Fibroblast of the aortic adventitia (primary cell): ENCODE measurements around the gene CLIC5. TPM values are rescaled to one million over a fixed set of nuclear protein-coding genes. Genes with fewer than 3 reads are reported as not detected.

ENCODE experiments used
- DNase-seq: peaks from one replicate; pipeline ENCODE4 v3.0.0-alpha.2; 2010; ENCODE audit warnings: low read depth
- H3K4me3 ChIP-seq: 2 replicates; pipeline ENCODE4 v1.5.1; 2011; ENCODE audit warnings: low read depth, mild to moderate bottlenecking, control low read depth, low read length, moderate library complexity
- CTCF ChIP-seq: IDR thresholded peaks from 2 replicates; pipeline ENCODE4 v1.5.1; 2011; ENCODE audit warnings: mild to moderate bottlenecking, low read length, control low read depth, inconsistent platforms; ENCODE audit not compliant: insufficient read depth
- total RNA-seq: library from RNA; depleted of rRNA; stranded (reverse); fragments of >200 nt; gene quantifications from 2 replicates; pipeline ENCODE4 v1.2.3, GENCODE V29; 2012; ENCODE audit warnings: low replicate concordance

The CLIC5 gene
- total RNA-seq, 1 donor = not detected

DNA sequence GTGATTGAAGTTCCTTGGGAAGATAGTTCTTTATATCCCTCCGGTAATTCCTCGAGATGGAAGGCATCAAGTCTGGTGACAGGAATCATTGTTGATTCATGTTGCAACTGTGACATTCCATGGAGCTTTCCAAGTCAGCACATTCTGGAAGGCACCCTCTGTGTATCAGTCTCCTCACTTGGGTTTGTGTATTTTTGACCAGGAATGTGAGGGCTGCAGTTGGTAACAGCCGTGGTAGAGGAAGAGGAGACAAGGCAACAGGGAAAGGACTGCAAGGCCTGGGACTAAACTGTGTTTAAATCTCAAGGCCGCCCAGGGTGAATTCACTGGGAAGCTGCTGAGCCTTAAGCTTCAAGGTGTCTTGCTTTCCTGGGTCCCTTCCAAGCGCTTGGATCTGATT, 99.0 kb downstream of the CLIC5 start:
- H3K4me3 ChIP-seq = no peak overlapping the region
- TF ChIP-seq CTCF = no peak
- no peak for DNase-seq

GRCh38 chr6:45915780-45916468, 99.7 kb downstream of the CLIC5 start:
- DNase-seq = no peak
- TF ChIP-seq CTCF = no peak

DNA sequence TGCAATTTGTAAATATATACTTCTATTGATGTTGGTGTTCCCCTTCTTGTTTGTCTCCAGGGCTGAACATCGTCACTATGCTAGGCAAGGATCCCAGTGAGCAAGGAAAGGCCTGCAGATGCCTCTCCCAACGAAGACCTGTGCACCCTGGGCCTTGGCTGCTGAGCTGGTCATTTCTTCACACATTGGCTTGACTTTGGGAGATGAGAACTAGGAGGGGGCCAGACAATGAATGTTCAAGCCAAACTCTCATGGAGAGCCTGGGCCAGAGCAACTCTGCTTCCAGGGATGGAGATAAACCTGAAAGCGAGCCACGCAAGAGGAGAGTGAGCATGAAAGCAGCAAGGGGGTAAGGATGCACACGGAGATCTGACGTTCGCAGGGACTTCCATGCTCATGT, 104.0 kb downstream of the CLIC5 start:
- TF ChIP-seq CTCF = no peak
- DNase-seq = no peak
- no peak overlapping the region for H3K4me3 ChIP-seq

More at GRCh38 chr6:45915780-45916468, 99.7 kb downstream of the CLIC5 start:
- no peak overlapping the region for H3K4me3 ChIP-seq

DNA sequence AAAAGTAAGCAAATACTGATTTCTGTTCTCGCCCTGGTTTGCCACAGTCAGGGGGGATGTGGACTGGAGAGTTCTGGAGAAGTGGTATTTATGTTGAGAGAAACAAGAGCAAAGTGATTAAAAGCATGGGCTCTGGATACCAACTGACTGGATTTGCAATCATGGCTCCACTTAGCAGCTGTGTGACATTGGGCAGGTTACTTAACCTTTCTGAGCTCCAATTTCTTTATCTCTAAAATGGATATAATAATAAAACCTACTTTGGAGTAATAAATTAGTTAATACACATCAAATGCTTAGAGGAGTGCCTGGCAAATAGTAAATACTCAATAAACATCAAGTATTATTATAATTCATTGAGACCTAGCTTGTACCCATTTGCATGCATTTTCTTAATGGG, 111.7 kb downstream of the CLIC5 start:
- TF ChIP-seq CTCF = no peak
- no peak overlapping the region for H3K4me3 ChIP-seq
- DNase-seq = no peak

GRCh38 chr6:45902984-45903383, 112.7 kb downstream of the CLIC5 start:
- DNase-seq = no peak
- H3K4me3 ChIP-seq = no peak overlapping the region
- no peak for TF ChIP-seq CTCF

DNA sequence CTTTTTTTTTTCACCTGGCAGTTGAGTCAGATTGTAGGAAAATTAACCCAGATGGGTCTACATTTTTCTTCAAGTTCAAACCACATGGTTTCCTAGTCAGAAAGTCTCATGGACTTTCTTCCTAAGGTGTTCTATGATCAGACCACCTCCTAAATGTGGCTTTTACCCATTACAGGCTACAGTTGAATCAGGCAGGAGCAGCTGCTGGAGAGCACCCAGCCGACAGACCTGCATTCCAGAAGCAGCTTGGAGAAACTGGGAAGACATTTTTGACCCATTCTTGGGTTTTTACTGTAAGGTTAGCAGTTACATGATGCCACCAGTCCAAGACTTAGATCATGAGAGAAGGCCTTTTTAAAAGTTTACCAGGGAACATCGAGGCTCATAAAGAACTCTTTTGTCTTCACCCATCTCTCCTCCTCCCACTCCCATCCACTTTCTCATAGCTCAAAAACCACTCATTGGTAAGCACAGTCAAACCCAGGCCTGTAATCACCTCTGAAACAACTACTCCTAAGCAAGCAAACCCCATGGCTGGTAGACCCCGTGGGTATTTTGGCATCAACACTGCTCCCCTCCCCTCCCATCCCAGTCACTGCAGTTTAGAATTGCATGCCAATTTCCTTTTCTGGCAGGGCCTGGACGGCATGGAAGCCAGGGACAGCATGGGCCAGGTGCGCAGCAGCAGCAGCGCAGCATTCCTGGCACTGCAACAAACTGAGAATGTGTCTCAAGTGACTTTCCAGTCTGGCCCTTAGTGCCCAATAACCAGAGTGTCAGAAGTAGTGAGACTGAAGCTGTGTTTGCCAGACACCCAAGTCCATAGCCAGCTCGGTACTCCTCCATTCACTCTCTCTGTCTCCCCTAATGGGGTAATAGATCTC, 113.7 kb downstream of the CLIC5 start:
- no peak overlapping the region for H3K4me3 ChIP-seq
- no peak for DNase-seq
- no peak for TF ChIP-seq CTCF
